Measurements from ENCODE around the gene TFF3.

The TFF3 gene

GRCh38 chr21:42340187-42341050 is 25.2 kb upstream of the TFF3 start:
- TF ChIP-seq Cebpa-rat (IDR thresholded peaks at IDR 0.05), result no peak
- Histone ChIP-seq H3K9ac (no peak overlapping the region), H3K27ac (no peak overlapping the region), H3K27me3 (no peaks in the 10 kb centered on the region), H3K9me3 (no peaks in the 10 kb centered on the region), H4K20me1 (no peaks in the 10 kb centered on the region), H3K4me2 (no peak overlapping the region), H3K36me3 (no peaks in the 10 kb centered on the region), H3K4me1 (peaks cover 6% of the 10 kb centered on the region), H3K4me3 (no peak overlapping the region)

- Histone ChIP-seq H3K4me2 (no peak overlapping the region), H3K36me3 (no peaks in the 10 kb centered on the region), H3K4me1 (peaks cover 6% of the 10 kb centered on the region), H3K27me3 (no peaks in the 10 kb centered on the region), H3K9ac (no peak overlapping the region), H3K4me3 (no peak overlapping the region), H3K27ac (no peak overlapping the region), H3K9me3 (no peaks in the 10 kb centered on the region), H4K20me1 (no peaks in the 10 kb centered on the region)
- no peak for TF ChIP-seq Cebpa-rat (IDR thresholded peaks at IDR 0.05)
These were observed 23.8 kb upstream of the TFF3 start for GRCh38 chr21:42338729-42339715.

GRCh38 chr21:42337830-42338728 is 22.9 kb upstream of the TFF3 start:
- no peak overlapping the region for H3K4me3 ChIP-seq

GRCh38 chr21:42337276-42337675 is 22.1 kb upstream of the TFF3 start:
- H3K4me1 ChIP-seq, result peaks cover 6% of the 10 kb centered on the region
- H3K27ac ChIP-seq, result no peak overlapping the region
- no peaks in the 10 kb centered on the region for H3K27me3 ChIP-seq
- H3K36me3 ChIP-seq, result no peaks in the 10 kb centered on the region
- no peak overlapping the region for H3K4me2 ChIP-seq
- H3K4me3 ChIP-seq, result no peak overlapping the region
- H4K20me1 ChIP-seq, result no peaks in the 10 kb centered on the region
- TF ChIP-seq Cebpa-rat (IDR thresholded peaks at IDR 0.05), result no peak
- H3K9ac ChIP-seq, result no peak overlapping the region
- 0 out of 2 replicates have a peak, but pooled peaks cover 4% of the 10 kb centered on the region for H3K9me3 ChIP-seq

More at GRCh38 chr21:42337830-42338728, 22.9 kb upstream of the TFF3 start:
- Histone ChIP-seq H3K9ac (no peak overlapping the region), H3K27me3 (no peaks in the 10 kb centered on the region), H4K20me1 (no peaks in the 10 kb centered on the region), H3K9me3 (no peaks in the 10 kb centered on the region), H3K36me3 (no peaks in the 10 kb centered on the region), H3K4me2 (no peak overlapping the region), H3K4me1 (peaks cover 6% of the 10 kb centered on the region), H3K27ac (no peak overlapping the region)
- TF ChIP-seq Cebpa-rat (IDR thresholded peaks at IDR 0.05), result no peak

- peaks cover 6% of the 10 kb centered on the region for H3K4me1 ChIP-seq
- no peak overlapping the region for H3K4me2 ChIP-seq
- no peaks in the 10 kb centered on the region for H3K36me3 ChIP-seq
- H3K4me3 ChIP-seq, result no peak overlapping the region
- H3K27me3 ChIP-seq, result no peaks in the 10 kb centered on the region
- H4K20me1 ChIP-seq, result no peaks in the 10 kb centered on the region
- TF ChIP-seq Cebpa-rat (IDR thresholded peaks at IDR 0.05), result no peak
- H3K9me3 ChIP-seq, result peaks cover 13% of the 10 kb centered on the region
- H3K9ac ChIP-seq, result no peak overlapping the region
- no peak overlapping the region for H3K27ac ChIP-seq
These were observed 20.8 kb upstream of the TFF3 start for GRCh38 chr21:42336054-42336453.

- H3K4me2 ChIP-seq, result no peak overlapping the region
- no peak overlapping the region for H3K9ac ChIP-seq
- TF ChIP-seq Cebpa-rat (IDR thresholded peaks at IDR 0.05), result no peak
- H3K27me3 ChIP-seq, result no peaks in the 10 kb centered on the region
- no peak overlapping the region for H3K4me3 ChIP-seq
- H4K20me1 ChIP-seq, result no peaks in the 10 kb centered on the region
- 0 out of 2 replicates have a peak, but pooled peaks cover under 1% of the 10 kb centered on the region for H3K4me1 ChIP-seq
- no peaks in the 10 kb centered on the region for H3K36me3 ChIP-seq
- no peak overlapping the region for H3K27ac ChIP-seq
- H3K9me3 ChIP-seq, result peaks cover 13% of the 10 kb centered on the region
These were observed 17.5 kb upstream of the TFF3 start for GRCh38 chr21:42332557-42333317.

- H3K36me3 ChIP-seq, result no peaks in the 10 kb centered on the region
- H3K4me3 ChIP-seq, result no peak overlapping the region
- H3K4me1 ChIP-seq, result no peaks in the 10 kb centered on the region
- no peak for TF ChIP-seq Cebpa-rat (IDR thresholded peaks at IDR 0.05)
- H3K4me2 ChIP-seq, result no peak overlapping the region
- no peaks in the 10 kb centered on the region for H4K20me1 ChIP-seq
- no peak overlapping the region for H3K9ac ChIP-seq
- no peak overlapping the region for H3K27ac ChIP-seq
- no peaks in the 10 kb centered on the region for H3K27me3 ChIP-seq
- H3K9me3 ChIP-seq, result peaks cover 13% of the 10 kb centered on the region
These were observed 16.5 kb upstream of the TFF3 start for GRCh38 chr21:42331660-42332059.

GRCh38 chr21:42330380-42331371 is 15.5 kb upstream of the TFF3 start:
- no peak overlapping the region for H3K4me2 ChIP-seq
- TF ChIP-seq Cebpa-rat (IDR thresholded peaks at IDR 0.05), result no peak
- no peak overlapping the region for H3K9ac ChIP-seq
- no peak overlapping the region for H3K27ac ChIP-seq
- H4K20me1 ChIP-seq, result no peaks in the 10 kb centered on the region
- H3K4me1 ChIP-seq, result no peaks in the 10 kb centered on the region
- no peaks in the 10 kb centered on the region for H3K36me3 ChIP-seq
- H3K4me3 ChIP-seq, result no peak overlapping the region
- no peaks in the 10 kb centered on the region for H3K27me3 ChIP-seq
- H3K9me3 ChIP-seq, result peaks cover 13% of the 10 kb centered on the region
